IMR-90 (cell line): ENCODE measurements around the gene SPAM1. TPM values are rescaled to one million over a fixed set of nuclear protein-coding genes. Genes with fewer than 3 reads are reported as not detected.
"Not testable (repeated sequence)": the region's sequence is repeated elsewhere in the genome, so short reads cannot be mapped to it uniquely, and the experiment has no call there.

Experiments
- ATAC-seq: fragments of 200-7000 bp; cut with Tn5 transposase; 2 replicates; pipeline ENCODE4 v1.9.1; 2020; ENCODE audit warnings: low read depth, mild to moderate bottlenecking, moderate library complexity
- BruUV-seq: library from RNA; stranded (reverse); fragments of 400-500 nt; replicated peaks from 2 replicates; lab custom pipeline; 2021; lab: Mats Ljungman, UMichigan
- CTCF ChIA-PET: fragments of 300-600 bp; formaldehyde crosslinking; extraction: SDS; loops from one replicate; lab custom pipeline; 2021; ENCODE audit warnings: antibody characterized with exemption; lab: Yijun Ruan, JAX
- POLR2A ChIA-PET: fragments of 300-600 bp; sonication (Branson Sonifier 250); formaldehyde crosslinking; loops from one replicate; lab custom pipeline; 2022; ENCODE audit warnings: antibody characterized with exemption; ENCODE audit not compliant: unreplicated experiment; lab: Charles Lee
- DNase-seq: peaks from one replicate; pipeline ENCODE4 v3.0.0; 2013
- H2AFZ ChIP-seq: replicated peaks from 2 replicates; pipeline ENCODE3; 2013; ENCODE audit warnings: low read length, mild to moderate bottlenecking; ENCODE audit not compliant: poor library complexity
- H2AK5ac ChIP-seq: 2 replicates; pipeline ENCODE4 v1.6.1; 2013; ENCODE audit warnings: low read depth, low read length, inconsistent platforms
- H2AK9ac ChIP-seq: replicated peaks from 2 replicates; pipeline ENCODE3; 2013; ENCODE audit warnings: mild to moderate bottlenecking, low read depth, low read length, moderate library complexity; ENCODE audit not compliant: poor library complexity
- H2BK120ac ChIP-seq: 2 replicates; pipeline ENCODE4 v1.6.1; 2013; ENCODE audit warnings: low read depth, low read length, inconsistent platforms
- H2BK15ac ChIP-seq: 3 replicates; pipeline ENCODE4 v1.6.1; 2013; ENCODE audit warnings: low read depth, low read length, inconsistent platforms
- H2BK20ac ChIP-seq: 2 replicates; pipeline ENCODE4 v1.6.1; 2013; ENCODE audit warnings: low read depth, mild to moderate bottlenecking, inconsistent platforms, low read length, moderate library complexity
- H2BK5ac ChIP-seq: 2 replicates; pipeline ENCODE4 v1.6.1; 2013; ENCODE audit warnings: mild to moderate bottlenecking, low read depth, low read length, inconsistent platforms; ENCODE audit not compliant: poor library complexity, severe bottlenecking
- H3K14ac ChIP-seq: replicated peaks from 2 replicates; pipeline ENCODE4 v1.6.1; 2013; ENCODE audit warnings: low read depth, low read length, inconsistent platforms
- H3K18ac ChIP-seq: 2 replicates; pipeline ENCODE4 v1.6.1; 2013; ENCODE audit warnings: low read depth, low read length, control low read depth
- H3K23ac ChIP-seq: 2 replicates; pipeline ENCODE4 v1.6.1; 2013; ENCODE audit warnings: low read depth, low read length, inconsistent platforms
- H3K27ac ChIP-seq: 2 replicates; pipeline ENCODE4 v1.5.1; 2013; ENCODE audit warnings: mild to moderate bottlenecking, control low read depth, low read length; ENCODE audit not compliant: insufficient read depth
- H3K27me3 ChIP-seq: 2 replicates; pipeline ENCODE4 v1.6.1; 2013; ENCODE audit warnings: low read length; ENCODE audit not compliant: control insufficient read depth, insufficient read depth
- H3K36me3 ChIP-seq: 2 replicates; pipeline ENCODE4 v1.6.1; 2013; ENCODE audit warnings: low read length, mixed read lengths; ENCODE audit not compliant: control insufficient read depth, insufficient read depth
- H3K4ac ChIP-seq: 2 replicates; pipeline ENCODE4 v1.6.1; 2013; ENCODE audit warnings: low read depth, low read length, inconsistent platforms
- H3K4me1 ChIP-seq: 2 replicates; pipeline ENCODE4 v1.6.1; 2013; ENCODE audit warnings: low read length, mixed read lengths; ENCODE audit not compliant: control insufficient read depth, insufficient read depth
- H3K4me2 ChIP-seq: 2 replicates; pipeline ENCODE4 v1.6.1; 2013; ENCODE audit warnings: low read depth, mild to moderate bottlenecking, control low read depth, low read length, moderate library complexity
- H3K4me3 ChIP-seq: 2 replicates; pipeline ENCODE4 v1.5.1; 2013; ENCODE audit warnings: low read depth, mild to moderate bottlenecking, control low read depth, low read length, moderate library complexity; ENCODE audit not compliant: insufficient read depth
- H3K56ac ChIP-seq: 2 replicates; pipeline ENCODE4 v1.6.1; 2013; ENCODE audit warnings: low read length, inconsistent platforms; ENCODE audit not compliant: insufficient read depth; ENCODE audit errors: extremely low read depth
- H3K79me1 ChIP-seq, 2 experiments: 2 replicates each; pipeline ENCODE4 v1.6.1; 2013; ENCODE audit warnings: low read length in 2 of 2, inconsistent platforms in 1 of 2, low read depth in 1 of 2
- H3K9ac ChIP-seq: 2 replicates; pipeline ENCODE4 v1.6.1; 2013; ENCODE audit warnings: low read depth, low read length, control low read depth
- H3K9me1 ChIP-seq: 2 replicates; pipeline ENCODE4 v1.6.1; 2013; ENCODE audit warnings: low read length, inconsistent platforms; ENCODE audit not compliant: insufficient read depth
- H3K9me3 ChIP-seq: 2 replicates; pipeline ENCODE4 v1.6.1; 2013; ENCODE audit warnings: low read length; ENCODE audit not compliant: control insufficient read depth, insufficient read depth
- H4K20me1 ChIP-seq: 2 replicates; pipeline ENCODE4 v1.6.1; 2013; ENCODE audit warnings: low read length, inconsistent platforms; ENCODE audit not compliant: insufficient read depth
- H4K5ac ChIP-seq: 2 replicates; pipeline ENCODE4 v1.6.1; 2013; ENCODE audit warnings: mild to moderate bottlenecking, low read depth, low read length, control low read depth
- H4K8ac ChIP-seq, 2 experiments: 2 replicates each; pipeline ENCODE4 v1.6.1; 2013; ENCODE audit warnings: low read depth in 2 of 2, low read length in 2 of 2, control low read depth in 1 of 2, inconsistent platforms in 1 of 2
- H4K91ac ChIP-seq: 2 replicates; pipeline ENCODE4 v1.6.1; 2013; ENCODE audit warnings: low read depth, low read length, inconsistent platforms; ENCODE audit not compliant: insufficient read depth
- CEBPB ChIP-seq: IDR thresholded peaks from 2 replicates; pipeline ENCODE4 v1.6.1; 2012; ENCODE audit warnings: low read depth, low read length, improper control_type of control experiment
- FOS ChIP-seq: fragments of 150-350 bp; IDR thresholded peaks from 2 replicates; pipeline ENCODE4 v1.6.1; 2016; ENCODE audit warnings: low read depth, low read length
- MAZ ChIP-seq: IDR thresholded peaks from 2 replicates; pipeline ENCODE4 v1.6.1; 2012; ENCODE audit warnings: low read depth, mild to moderate bottlenecking, low read length, improper control_type of control experiment, moderate library complexity, borderline replicate concordance
- NFE2L2 ChIP-seq: fragments of 150-350 bp; IDR thresholded peaks from 2 replicates; pipeline ENCODE4 v1.6.1; 2016; ENCODE audit warnings: low read depth, mild to moderate bottlenecking, low read length
- RFX5 ChIP-seq: IDR thresholded peaks from 2 replicates; pipeline ENCODE4 v1.8.0; 2012; ENCODE audit warnings: low read depth, mild to moderate bottlenecking, low read length, moderate library complexity
- SMC3 ChIP-seq: fragments of 150-350 bp; IDR thresholded peaks from 2 replicates; pipeline ENCODE4 v1.6.1; 2016; ENCODE audit warnings: low read depth, mild to moderate bottlenecking, antibody characterized with exemption, low read length, moderate library complexity
- WGBS, 2 experiments: methylation state at CpG; one replicate each; pipeline versions ENCODE4 v1.1.5 to v1.1.7; 2013; ENCODE audit warnings: missing lambda C conversion rate in 2 of 2; ENCODE audit not compliant: insufficient read length in 1 of 2; ENCODE audit errors: extremely low coverage in 2 of 2; 5-methylcytosine and 5-hydroxymethylcytosine counted together
- dilution Hi-C: fragments of 300-500 bp; cut with HindIII; formaldehyde crosslinking; loops from one replicate; pipeline ENCODE4 v1.14.3; 2018; ENCODE audit warnings: low sequenced_read_pairs; ENCODE audit not compliant: unreplicated experiment
- in situ Hi-C: fragments of 300-500 bp; cut with MboI; formaldehyde crosslinking; loops from 3 replicates; pipeline ENCODE4 v1.14.3; 2019; ENCODE audit warnings: low sequenced_read_pairs, inconsistent platforms, mixed read lengths
- intact Hi-C: fragments of 100-400 bp; cut with micrococcal nuclease; formaldehyde crosslinking; loops from 2 replicates; pipeline ENCODE4 v1.10.0; 2022
- polyA plus RNA-seq, 3 experiments: library from polyadenylated mRNA; depleted of rRNA; stranded (reverse); fragments of >200 nt; gene quantifications; 2 replicates each; pipeline ENCODE4 v1.2.3, GENCODE V29; 2012; ENCODE audit warnings: low replicate concordance in 1 of 3
- total RNA-seq: library from RNA; depleted of rRNA; stranded (reverse); fragments of >200 nt; gene quantifications from 2 replicates; pipeline ENCODE4 v1.2.3, GENCODE V29; 2012

SPAM1 gene
- total and polyA plus RNA-seq, 2 of the 4 experiments (the other 2 are of a cell fraction): not detected

DNA sequence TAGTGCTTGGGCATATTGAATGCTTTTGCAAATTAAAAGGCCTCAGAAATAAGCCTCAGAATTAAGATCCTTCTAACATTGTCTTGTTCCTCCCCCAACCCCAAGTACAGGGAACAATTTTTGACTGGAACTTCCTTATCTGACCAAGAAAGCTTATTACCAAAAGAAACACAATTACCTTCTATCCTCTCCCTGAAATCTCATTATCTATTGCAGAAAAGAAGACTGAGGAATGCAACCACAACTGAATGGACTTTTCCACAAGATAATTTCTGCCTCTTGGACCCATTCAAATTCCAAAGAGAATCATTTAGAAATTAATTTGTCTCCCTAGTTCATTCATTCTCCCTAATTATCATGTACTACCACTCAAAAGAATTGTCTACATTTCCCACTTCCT is 36.8 kb upstream of the SPAM1 start:
- Histone ChIP-seq H3K79me1 (no peaks in the 10 kb centered on the region), H3K4ac (no peak overlapping the region), H4K91ac (no peak overlapping the region), H2AK5ac (no peak overlapping the region), H2AK9ac (no peak overlapping the region), H2AFZ (no peak overlapping the region), H3K23ac (no peak overlapping the region), H2BK15ac (no peak overlapping the region), H3K14ac (no peak overlapping the region), H2BK5ac (no peak overlapping the region), H3K9ac (no peak overlapping the region), H3K4me1 (no peaks in the 10 kb centered on the region), H2BK20ac (no peak overlapping the region), H4K8ac (no peak overlapping the region), H3K27me3 (no peaks in the 10 kb centered on the region), H4K20me1 (no peaks in the 10 kb centered on the region), H3K56ac (no peak overlapping the region), H3K27ac (no peak overlapping the region), H3K9me1 (no peaks in the 10 kb centered on the region), H3K18ac (no peak overlapping the region), H3K4me3 (no peak overlapping the region), H4K5ac (no peak overlapping the region), H2BK120ac (no peak overlapping the region), H3K9me3 (no peaks in the 10 kb centered on the region), H3K36me3 (no peaks in the 10 kb centered on the region), H3K4me2 (no peak overlapping the region)
- DNase-seq (no peak), ATAC-seq (no peak)
- dilution Hi-C loops (no loop called here), in situ Hi-C loops (no loop called here), intact Hi-C loops (no loop called here)
- ChIA-PET POLR2A (no interaction called here), CTCF (interaction anchor here (0.6 kb wide), 1 partner anchor 1316 kb away, joined by 4 read pairs; no protein-coding TSS in a partner anchor)
- no peak for TF ChIP-seq CEBPB
- no peak for TF ChIP-seq MAZ
- no peak for TF ChIP-seq SMC3
- no peak for TF ChIP-seq FOS
- TF ChIP-seq RFX5: no peak
- TF ChIP-seq NFE2L2: no peak
- no TSS peak for BruUV-seq

DNA sequence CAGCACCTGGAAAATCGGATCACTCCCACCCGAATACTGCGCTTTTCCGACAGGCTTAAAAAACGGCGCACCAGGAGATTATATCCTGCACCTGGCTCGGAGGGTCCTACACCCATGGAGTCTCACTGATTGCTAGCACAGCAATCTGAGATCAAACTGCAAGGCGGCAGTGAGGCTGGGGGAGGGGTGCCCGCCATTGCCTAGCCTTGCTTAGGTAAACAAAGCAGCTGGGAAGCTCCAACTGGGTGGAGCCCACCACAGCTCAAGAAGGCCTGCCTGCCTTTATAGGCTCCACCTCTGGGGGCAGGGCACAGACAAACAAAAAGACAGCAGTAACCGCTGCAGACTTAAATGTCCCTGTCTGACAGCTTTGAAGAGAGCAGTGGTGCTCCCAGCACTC is 30.3 kb upstream of the SPAM1 start:
- 81% methylated on average over 4 of the region's 10 CpGs; no CpG with 5 or more reads in 1 of the 2 experiments for WGBS, 2 experiments
- H3K4me1 ChIP-seq, H4K8ac ChIP-seq, H3K4me3 ChIP-seq, H3K79me1 ChIP-seq, DNase-seq, H3K4ac ChIP-seq, H3K9me1 ChIP-seq, H4K5ac ChIP-seq, dilution Hi-C loops, H2AK5ac ChIP-seq, H4K20me1 ChIP-seq, H3K27ac ChIP-seq, H3K9me3 ChIP-seq, H3K56ac ChIP-seq, ATAC-seq, H2AFZ ChIP-seq, H3K9ac ChIP-seq, H2BK15ac ChIP-seq, H3K14ac ChIP-seq, intact Hi-C loops, H4K91ac ChIP-seq, H3K23ac ChIP-seq, H2BK20ac ChIP-seq, H2BK5ac ChIP-seq, H3K27me3 ChIP-seq, BruUV-seq, in situ Hi-C loops, H2AK9ac ChIP-seq, CTCF ChIA-PET, H3K18ac ChIP-seq, POLR2A ChIA-PET, H3K36me3 ChIP-seq, H2BK120ac ChIP-seq, H3K4me2 ChIP-seq: not testable (repeated sequence)
